Activated CD8-positive, alpha-beta memory T cell treated with anti-CD3 and anti-CD28 coated beads, Interleukin-2, amount 50 U/mL, for 1 hour (primary cell): ENCODE data around the gene NDUFAF4.
"Not testable (repeated sequence)": the region's sequence is repeated elsewhere in the genome, so short reads cannot be mapped to it uniquely, and the experiment has no call there.

Experiments used
- DNase-seq: peaks from one replicate; pipeline ENCODE4 v3.0.0-alpha.2; 2020; ENCODE audit errors: extremely low read depth

The NDUFAF4 gene

GRCh38 chr6:96899019-96899418 is 1.3 kb upstream of the NDUFAF4 start:
- no peak for DNase-seq

- no peak for DNase-seq
These were observed 655 bp upstream of the NDUFAF4 start for GRCh38 chr6:96898241-96898851.

GRCh38 chr6:96889146-96889545 is 8.5 kb downstream of the NDUFAF4 start:
- no peak for DNase-seq

GRCh38 chr6:96888745-96889144 is 8.9 kb downstream of the NDUFAF4 start:
- DNase-seq = no peak

GRCh38 chr6:96886519-96886918 is 11.2 kb downstream of the NDUFAF4 start:
- no peak for DNase-seq

- not testable (repeated sequence) for DNase-seq
These were observed 12.5 kb downstream of the NDUFAF4 start for GRCh38 chr6:96885187-96885631.

- no peak for DNase-seq
These were observed 19.5 kb downstream of the NDUFAF4 start for GRCh38 chr6:96878143-96878542.

- DNase-seq = no peak
These were observed 20.7 kb downstream of the NDUFAF4 start for GRCh38 chr6:96876886-96877545.

- no peak for DNase-seq
These were observed 24.7 kb downstream of the NDUFAF4 start for GRCh38 chr6:96872976-96873375.

GRCh38 chr6:96865055-96865405 is 32.7 kb downstream of the NDUFAF4 start:
- DNase-seq = no peak

GRCh38 chr6:96864216-96865054 is 33.3 kb downstream of the NDUFAF4 start:
- DNase-seq = no peak

GRCh38 chr6:96862560-96862959 is 35.1 kb downstream of the NDUFAF4 start:
- DNase-seq = no peak

GRCh38 chr6:96861588-96861987 is 36.1 kb downstream of the NDUFAF4 start:
- no peak for DNase-seq

GRCh38 chr6:96856856-96857255 is 40.8 kb downstream of the NDUFAF4 start:
- no peak for DNase-seq

GRCh38 chr6:96853083-96853482 is 44.6 kb downstream of the NDUFAF4 start:
- no peak for DNase-seq

- DNase-seq = no peak
These were observed 45.1 kb downstream of the NDUFAF4 start for GRCh38 chr6:96852605-96853004.

GRCh38 chr6:96851858-96852257 is 45.8 kb downstream of the NDUFAF4 start:
- DNase-seq = no peak

- DNase-seq = no peak
These were observed 48.1 kb downstream of the NDUFAF4 start for GRCh38 chr6:96849615-96850014.

GRCh38 chr6:96844530-96844929 is 53.2 kb downstream of the NDUFAF4 start:
- DNase-seq = no peak

GRCh38 chr6:96841345-96841744 is 56.3 kb downstream of the NDUFAF4 start:
- DNase-seq = no peak
